Right cardiac atrium (tissue), 5 donors: Measurements from ENCODE around the gene NEDD4L. TPM values are rescaled to one million over a fixed set of nuclear protein-coding genes. Genes with fewer than 3 reads are reported as not detected.

Experiments
- ATAC-seq, 2 donors: fragments of 200-7000 bp; cut with Tn5 transposase; one replicate each; pipeline versions ENCODE4 v1.8.0 to v1.9.1; 2020; ENCODE audit warnings: moderate library complexity in 2 of 2, mild to moderate bottlenecking in 1 of 2
- DNase-seq, 3 donors: peaks; one replicate each; pipeline ENCODE4 v3.0.0-alpha.2; 2020
- H3K27ac ChIP-seq: one replicate; pipeline ENCODE4 v1.5.1; 2013; ENCODE audit warnings: mild to moderate bottlenecking, low read length, control low read depth, moderate library complexity
- H3K27me3 ChIP-seq: one replicate; pipeline ENCODE4 v1.6.1; 2013; ENCODE audit not compliant: control insufficient read depth, insufficient read depth
- H3K4me1 ChIP-seq: one replicate; pipeline ENCODE4 v1.6.1; 2013; ENCODE audit warnings: low read length; ENCODE audit not compliant: control insufficient read depth, insufficient read depth
- H3K4me3 ChIP-seq: one replicate; pipeline ENCODE4 v1.5.1; 2013; ENCODE audit warnings: low read length, control low read depth
- H3K9me3 ChIP-seq: one replicate; pipeline ENCODE4 v1.6.1; 2013; ENCODE audit warnings: low read length; ENCODE audit not compliant: control insufficient read depth
- WGBS: extraction: QIAGEN DNeasy Blood & Tissue Kit; methylation state at CpG from one replicate; pipeline ENCODE4 v1.1.7; 2013; 5-methylcytosine and 5-hydroxymethylcytosine counted together
- intact Hi-C, 4 donors: fragments of 100-400 bp; cut with DNase I; formaldehyde crosslinking; loops; one replicate each; pipeline versions ENCODE4 v1.11.0 to v1.14.0; 2022 to 2023
- polyA plus RNA-seq: library from polyadenylated mRNA; stranded (reverse); fragments of 200-250 nt; gene quantifications from one replicate; pipeline ENCODE4 v1.2.3, GENCODE V29; 2013
- total RNA-seq, 4 donors: library from RNA; stranded (reverse); fragmentation: NEBNext Ultra II Directional; extraction: Animal tissue kit (Norgen Biotek cat#: 25700); gene quantifications; one replicate each; pipeline ENCODE4 v1.2.1, GENCODE V29; 2021
- donor health status: healthy with polysubstance abuse.
- donor health status: DM: no; HTN: yes; CAD: no.
- donor health status: DM: no; HTN: no; CAD: no.
- donor health status: DM: no; HTN: yes; CAD: no; lungs with severe emphysema.
- donor health status: DM: yes; HTN: yes; CAD: no.

NEDD4L gene
- total and polyA plus RNA-seq, 5 donors = 25.7 to 87.5 (median 74.0) TPM

- H3K4me3 ChIP-seq = no peak overlapping the region
- no peaks in the 10 kb centered on the region for H3K27me3 ChIP-seq
- ATAC-seq (no peak), DNase-seq (no peak)
- no peak overlapping the region for H3K27ac ChIP-seq
- H3K9me3 ChIP-seq = no peaks in the 10 kb centered on the region
- H3K4me1 ChIP-seq = no peaks in the 10 kb centered on the region
- intact Hi-C loops = no loop called here
- whole genome bisulfite sequencing = 91% methylated on average over 5 of the region's 5 CpGs
Measured at GRCh38 chr18:58412844-58413666, 369.0 kb downstream of the NEDD4L start.

- Histone ChIP-seq H3K4me1 (no peaks in the 10 kb centered on the region), H3K27ac (no peak overlapping the region), H3K4me3 (no peak overlapping the region), H3K9me3 (no peaks in the 10 kb centered on the region), H3K27me3 (no peaks in the 10 kb centered on the region)
- intact Hi-C loops = no loop called here
- WGBS = 83% methylated on average over 12 of the region's 12 CpGs
- DNase-seq (no peak), ATAC-seq (peak in 1 of 2 donors; percentile 40)
Measured at GRCh38 chr18:58413667-58414628, 369.9 kb downstream of the NEDD4L start.

DNA sequence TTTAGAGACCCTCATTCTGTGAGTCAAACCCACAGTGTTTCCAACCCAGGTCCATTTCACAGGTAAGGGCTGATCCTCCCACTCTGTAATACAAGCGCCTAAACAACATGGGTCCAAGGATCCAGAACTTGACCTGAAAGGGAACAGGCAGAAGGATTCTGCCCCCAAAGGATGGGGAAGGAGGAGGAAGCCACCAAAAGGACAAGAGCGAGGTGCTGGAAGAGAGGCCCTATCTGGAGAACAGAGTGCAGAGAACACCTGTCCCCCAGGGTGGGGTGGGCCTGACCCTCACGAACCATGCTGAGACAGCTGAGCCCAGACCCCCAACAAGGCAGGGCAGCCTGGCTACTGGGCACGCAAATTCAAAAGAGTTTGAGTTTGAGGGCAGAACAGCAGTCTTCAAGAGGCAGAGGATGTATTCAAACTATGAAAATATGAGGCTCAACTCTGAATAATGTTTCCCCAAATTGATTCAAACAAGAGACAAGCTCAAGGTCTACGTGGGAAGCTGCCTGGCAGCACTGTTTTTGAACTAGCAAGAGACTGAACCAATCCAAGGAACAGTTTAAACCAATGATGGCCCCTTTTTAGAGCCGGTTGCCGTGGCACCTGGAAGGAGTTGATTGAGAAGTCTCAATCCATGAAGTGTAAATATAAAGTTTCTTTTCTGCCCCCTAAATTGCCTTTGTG lies 372.1 kb downstream of the NEDD4L start:
- intact Hi-C loops = no loop called here
- 89% methylated on average over 7 of the region's 7 CpGs for WGBS
- H3K27ac ChIP-seq = no peak overlapping the region
- DNase-seq = no peak
- H3K4me3 ChIP-seq = no peak overlapping the region
- no peak for ATAC-seq
- no peaks in the 10 kb centered on the region for H3K4me1 ChIP-seq
- H3K9me3 ChIP-seq = no peaks in the 10 kb centered on the region
- no peaks in the 10 kb centered on the region for H3K27me3 ChIP-seq

DNA sequence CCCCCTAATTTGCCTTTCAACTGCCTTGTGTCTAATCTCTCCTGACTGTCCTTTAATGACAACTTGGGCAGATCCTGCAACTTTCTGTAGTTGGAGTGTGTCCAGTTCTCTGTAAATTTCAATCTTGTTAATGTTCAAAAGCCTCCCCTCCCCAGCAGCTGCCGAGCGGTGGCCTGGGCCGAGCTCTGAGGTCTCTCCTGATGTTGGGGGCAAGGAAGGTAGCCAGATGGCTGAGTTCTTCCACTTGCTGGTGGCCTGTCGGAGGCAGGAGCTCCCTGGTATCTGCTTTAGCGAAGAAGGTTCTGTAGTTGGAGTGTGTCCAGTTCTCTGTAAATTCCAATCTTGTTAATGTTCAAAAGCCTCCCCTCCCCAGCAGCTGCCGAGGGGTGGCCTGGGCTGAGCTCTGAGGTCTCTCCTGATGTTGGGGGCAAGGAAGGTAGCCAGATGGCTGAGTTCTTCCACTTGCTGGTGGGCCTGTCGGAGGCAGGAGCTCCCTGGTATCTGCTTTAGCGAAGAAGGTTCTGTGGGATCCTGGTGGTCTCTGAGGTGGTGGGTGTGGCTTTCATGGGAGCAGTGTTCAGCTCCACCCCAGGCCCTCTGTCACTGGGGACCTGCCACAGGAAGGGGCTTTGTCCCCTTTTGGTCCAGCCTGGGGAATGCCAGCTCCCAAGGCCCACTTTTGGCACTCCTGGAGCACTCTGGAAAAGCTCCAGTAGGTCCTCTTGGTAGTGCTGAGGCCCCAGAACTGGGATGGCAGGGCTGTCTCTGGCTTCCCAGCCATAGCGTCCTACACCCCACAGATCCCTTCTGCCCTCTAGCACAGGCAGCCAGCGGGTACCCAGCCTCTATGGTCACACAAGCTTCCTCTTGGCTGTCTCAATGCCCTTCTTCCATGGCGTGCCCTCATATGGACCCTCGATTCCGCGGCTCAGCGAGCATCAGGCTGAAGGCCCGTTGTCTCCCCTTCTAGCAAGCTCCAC lies 373.0 kb downstream of the NEDD4L start:
- 79% methylated on average over 16 of the region's 16 CpGs for WGBS
- no peaks in the 10 kb centered on the region for H3K27me3 ChIP-seq
- intact Hi-C loops = no loop called here
- ATAC-seq (peak in 1 of 2 donors; percentile 9), DNase-seq (no peak)
- no peak overlapping the region for H3K27ac ChIP-seq
- no peaks in the 10 kb centered on the region for H3K9me3 ChIP-seq
- no peaks in the 10 kb centered on the region for H3K4me1 ChIP-seq
- no peak overlapping the region for H3K4me3 ChIP-seq

DNA sequence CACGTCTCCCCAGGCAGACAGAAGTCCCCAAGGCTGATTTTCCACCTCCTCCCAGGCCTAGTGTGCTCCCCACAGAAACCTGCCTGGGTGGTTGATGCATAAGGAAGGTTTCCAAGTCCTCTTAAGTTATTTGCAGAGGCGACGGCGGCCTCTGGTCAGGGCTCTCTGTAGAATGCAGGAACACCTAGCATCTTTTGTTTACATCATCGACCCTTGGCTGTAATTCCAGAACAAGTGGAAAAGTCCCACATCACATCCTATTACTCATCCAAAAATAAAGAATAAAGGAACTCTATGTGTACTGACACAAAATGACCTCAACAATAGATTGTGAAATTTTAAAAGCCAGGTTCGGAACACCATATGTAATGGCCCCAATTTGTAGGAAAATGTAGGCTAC lies 373.7 kb downstream of the NEDD4L start:
- ATAC-seq = peak in 1 of 2 donors; percentile 33
- Histone ChIP-seq H3K4me1 (no peaks in the 10 kb centered on the region), H3K9me3 (no peaks in the 10 kb centered on the region), H3K27ac (no peak overlapping the region), H3K27me3 (no peaks in the 10 kb centered on the region), H3K4me3 (no peak overlapping the region)
- intact Hi-C loops = no loop called here
- WGBS = 74% methylated on average over 6 of the region's 6 CpGs
- DNase-seq = no peak

GRCh38 chr18:58418361-58418760 lies 374.3 kb downstream of the NEDD4L start:
- WGBS = 91% methylated on average over 4 of the region's 4 CpGs
- Histone ChIP-seq H3K4me1 (no peaks in the 10 kb centered on the region), H3K4me3 (no peak overlapping the region), H3K9me3 (no peaks in the 10 kb centered on the region), H3K27me3 (no peaks in the 10 kb centered on the region), H3K27ac (no peak overlapping the region)
- DNase-seq = no peak
- ATAC-seq = no peak
- intact Hi-C loops = no loop called here

DNA sequence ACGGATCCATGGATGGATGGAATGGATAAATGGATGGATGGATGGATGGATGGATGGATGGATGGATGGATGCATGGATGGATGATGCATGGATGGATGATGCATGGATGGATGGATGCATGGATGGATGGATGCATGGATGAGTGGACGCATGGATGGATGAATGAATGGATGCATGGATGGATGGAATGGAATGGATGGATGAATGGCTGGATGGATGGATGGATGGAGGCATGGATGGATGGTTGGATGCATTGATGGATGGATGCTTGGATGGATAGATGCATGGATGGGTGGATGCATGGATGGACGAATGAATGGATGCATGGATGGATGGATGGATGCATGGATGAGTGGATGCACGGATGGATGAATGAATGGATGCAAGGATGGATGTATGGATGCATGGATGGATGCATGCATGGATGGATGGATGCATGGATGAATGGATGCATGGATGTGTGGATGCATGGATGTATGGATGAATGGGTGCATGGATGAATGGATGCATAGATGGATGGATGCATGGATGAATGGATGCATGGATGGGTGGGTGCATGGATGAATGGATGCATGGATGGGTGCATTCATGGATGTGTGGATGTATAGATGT lies 375.7 kb downstream of the NEDD4L start:
- intact Hi-C loops = no loop called here
- 70% methylated on average over 4 of the region's 4 CpGs for WGBS
- no peak for ATAC-seq

GRCh38 chr18:58426611-58427010 lies 382.6 kb downstream of the NEDD4L start:
- no peak for ATAC-seq
- no peaks in the 10 kb centered on the region for H3K4me1 ChIP-seq
- no peak for DNase-seq
- H3K27me3 ChIP-seq = no peaks in the 10 kb centered on the region
- WGBS = 89% methylated on average over 4 of the region's 4 CpGs
- H3K9me3 ChIP-seq = no peaks in the 10 kb centered on the region
- H3K4me3 ChIP-seq = no peak overlapping the region
- H3K27ac ChIP-seq = no peak overlapping the region
- intact Hi-C loops = no loop called here

More for the DNA sequence above, 375.7 kb downstream of the NEDD4L start:
- Histone ChIP-seq H3K9me3 (no peaks in the 10 kb centered on the region), H3K4me1 (no peaks in the 10 kb centered on the region), H3K27me3 (no peaks in the 10 kb centered on the region), H3K4me3 (no peak overlapping the region), H3K27ac (no peak overlapping the region)
- no peak for DNase-seq

DNA sequence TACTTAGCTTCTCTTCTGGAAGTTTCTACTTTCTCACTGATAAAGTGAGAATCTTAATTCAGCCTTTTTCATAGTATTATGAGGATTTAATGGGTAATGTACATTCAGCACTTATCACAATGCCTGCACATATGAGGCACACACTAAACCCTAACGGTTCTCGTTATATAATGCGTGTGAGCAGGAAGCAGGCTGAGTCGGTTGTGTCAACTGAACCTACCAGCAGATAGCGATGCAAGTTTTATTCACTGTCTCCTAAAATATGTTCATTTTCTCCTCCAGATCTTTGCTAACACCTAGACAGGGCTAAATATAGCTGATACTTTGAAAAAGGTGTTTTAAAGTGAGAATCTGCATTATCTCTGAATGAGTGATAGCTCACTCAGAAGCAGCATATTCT lies 383.3 kb downstream of the NEDD4L start:
- ATAC-seq (no peak), DNase-seq (no peak)
- H3K4me3 ChIP-seq = no peak overlapping the region
- no peaks in the 10 kb centered on the region for H3K27me3 ChIP-seq
- intact Hi-C loops = no loop called here
- no peaks in the 10 kb centered on the region for H3K4me1 ChIP-seq
- H3K9me3 ChIP-seq = no peaks in the 10 kb centered on the region
- 71% methylated on average over 5 of the region's 5 CpGs for WGBS
- H3K27ac ChIP-seq = no peak overlapping the region

DNA sequence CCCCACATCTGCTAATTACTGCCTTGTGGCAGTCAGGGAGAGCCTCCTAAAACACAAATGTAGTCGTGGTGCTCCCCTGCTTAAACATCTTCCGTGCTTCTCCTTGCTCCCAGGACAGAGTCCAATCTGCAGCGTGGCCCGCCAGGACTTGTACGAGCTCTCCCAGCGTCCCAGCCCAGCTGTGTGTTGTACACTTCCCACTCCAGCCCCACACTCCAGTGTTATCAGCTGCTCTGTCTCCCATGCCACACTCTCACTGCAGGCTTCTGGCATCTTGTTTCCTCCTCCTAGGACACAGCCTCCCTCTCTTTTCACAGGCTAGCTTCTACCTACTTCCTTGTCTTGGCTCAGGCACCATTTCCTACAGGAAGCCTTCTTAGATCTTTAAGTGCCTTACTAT lies 385.4 kb downstream of the NEDD4L start:
- Histone ChIP-seq H3K9me3 (no peaks in the 10 kb centered on the region), H3K27me3 (no peaks in the 10 kb centered on the region), H3K27ac (no peak overlapping the region), H3K4me1 (no peaks in the 10 kb centered on the region), H3K4me3 (no peak overlapping the region)
- intact Hi-C loops = no loop called here
- ATAC-seq = peak; percentile 68 to 77
- WGBS = 26% methylated on average over 6 of the region's 6 CpGs
- DNase-seq = peak in 2 of 3 donors; percentile 58 to 61
